HG03066 (cell line): Measurements from ENCODE around the gene PRSS38.

Experiments used
- ATAC-seq: cut with Tn5 transposase; IDR thresholded peaks from one replicate; pipeline ENCODE4 v1.9.1; 2021; ENCODE audit warnings: low read depth; ENCODE audit not compliant: unreplicated experiment

Gene PRSS38

GRCh38 chr1:227792216-227793078 lies 23.0 kb upstream of the PRSS38 start:
- no peak for ATAC-seq

- no peak for ATAC-seq
Observed at GRCh38 chr1:227793079-227793947, 22.2 kb upstream of the PRSS38 start.

GRCh38 chr1:227793948-227794816 lies 21.3 kb upstream of the PRSS38 start:
- no peak for ATAC-seq

DNA sequence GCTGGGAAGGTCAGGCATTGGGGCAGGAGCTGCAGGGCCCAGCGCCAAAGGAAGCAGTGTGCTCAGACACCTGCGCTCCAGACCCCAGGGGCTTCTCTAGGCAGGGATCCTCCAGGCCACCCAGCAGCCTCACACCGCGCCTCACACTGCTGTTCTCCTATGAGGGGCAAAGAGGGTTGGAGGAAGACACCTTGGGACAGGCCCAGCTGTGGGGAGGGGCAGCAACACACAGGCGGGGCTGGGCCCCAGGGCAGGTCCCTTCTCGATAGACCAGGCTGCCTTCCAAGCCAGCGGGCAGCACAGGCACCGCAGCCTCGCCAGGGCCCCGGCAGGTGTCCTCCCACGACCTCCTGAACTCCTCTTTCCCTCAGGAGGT lies 20.7 kb upstream of the PRSS38 start:
- ATAC-seq: no peak

DNA sequence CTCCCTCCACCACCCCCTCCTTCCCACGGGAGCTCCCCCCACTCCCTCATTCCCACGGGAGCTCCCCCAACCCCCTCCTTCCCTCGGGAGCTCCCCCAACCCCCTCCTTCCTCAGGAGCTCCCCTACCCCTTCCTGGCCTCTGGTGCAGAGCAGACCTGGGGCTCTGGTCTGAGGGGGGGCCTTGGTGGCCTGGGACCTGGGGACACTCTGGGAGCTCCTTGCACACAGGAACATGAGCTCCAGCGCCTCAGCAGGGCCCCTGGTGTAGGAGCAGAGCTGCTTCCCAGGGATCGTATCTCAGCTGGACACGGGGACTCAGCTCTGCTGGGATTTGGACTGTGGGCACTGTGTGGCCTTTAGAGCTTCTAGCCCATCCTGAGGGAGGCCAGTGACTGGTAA lies 19.7 kb upstream of the PRSS38 start:
- ATAC-seq: no peak

GRCh38 chr1:227796359-227796915 lies 19.0 kb upstream of the PRSS38 start:
- no peak for ATAC-seq

DNA sequence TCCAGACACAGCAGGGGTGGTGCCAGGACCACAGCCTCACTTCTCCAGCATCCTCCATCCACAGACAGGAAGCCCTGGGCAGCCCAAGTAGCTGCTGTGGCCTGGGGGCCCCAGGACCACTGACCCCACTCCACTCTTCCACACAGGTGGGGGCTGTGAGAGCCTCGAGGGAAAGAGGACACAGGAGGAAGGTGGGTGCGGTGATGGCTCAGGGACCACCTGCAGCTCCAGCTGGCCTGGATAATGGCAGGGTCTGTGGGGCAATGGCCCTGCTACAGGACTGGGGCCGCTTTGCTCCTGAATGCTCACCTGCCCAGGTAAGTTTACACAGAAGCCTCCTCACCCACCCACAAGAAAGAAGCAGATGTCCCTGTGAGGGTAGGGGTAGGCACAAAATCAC lies 18.3 kb upstream of the PRSS38 start:
- ATAC-seq: no peak

GRCh38 chr1:227797625-227798024 lies 17.9 kb upstream of the PRSS38 start:
- ATAC-seq: no peak

DNA sequence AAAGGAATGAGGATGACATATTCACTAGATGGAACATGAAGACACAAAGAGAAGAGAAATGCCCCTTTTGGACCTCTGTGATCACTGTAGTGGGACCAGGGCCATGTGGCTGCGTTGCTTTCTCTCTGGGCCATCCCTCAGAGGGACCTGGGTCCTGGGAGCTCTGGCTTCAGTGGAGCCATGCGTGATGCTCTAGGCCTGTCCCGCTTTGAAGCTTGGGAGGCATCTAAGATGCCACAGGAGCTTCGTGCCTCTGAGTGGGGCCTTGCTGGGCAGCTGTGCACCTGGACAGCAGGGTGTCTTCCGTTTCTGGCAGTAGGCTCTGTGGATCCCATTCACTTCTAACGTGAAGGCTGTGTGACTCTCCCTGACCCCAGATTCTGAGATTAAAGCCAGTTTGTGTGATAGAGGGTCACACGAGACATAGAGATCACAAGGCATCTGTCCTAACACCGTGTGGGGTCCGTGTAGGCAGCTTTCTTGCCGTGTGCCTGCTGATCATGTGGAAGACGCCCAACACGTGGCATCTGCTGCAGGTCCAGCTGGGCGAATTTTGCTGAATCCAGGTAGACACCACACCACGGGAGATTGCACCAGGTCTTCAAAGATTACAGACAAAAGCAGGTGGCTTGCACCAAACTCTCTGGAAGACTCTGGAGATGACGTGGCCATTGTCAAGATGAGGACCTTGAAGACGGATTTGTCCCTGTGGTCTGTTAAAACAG lies 17.2 kb upstream of the PRSS38 start:
- no peak for ATAC-seq

GRCh38 chr1:227799756-227800155 lies 15.7 kb upstream of the PRSS38 start:
- no peak for ATAC-seq

- ATAC-seq: no peak
Observed at GRCh38 chr1:227803933-227804332, 11.5 kb upstream of the PRSS38 start.

- no peak for ATAC-seq
Observed at GRCh38 chr1:227805606-227806197, 9.8 kb upstream of the PRSS38 start.

GRCh38 chr1:227808566-227808965 lies 6.9 kb upstream of the PRSS38 start:
- no peak for ATAC-seq

DNA sequence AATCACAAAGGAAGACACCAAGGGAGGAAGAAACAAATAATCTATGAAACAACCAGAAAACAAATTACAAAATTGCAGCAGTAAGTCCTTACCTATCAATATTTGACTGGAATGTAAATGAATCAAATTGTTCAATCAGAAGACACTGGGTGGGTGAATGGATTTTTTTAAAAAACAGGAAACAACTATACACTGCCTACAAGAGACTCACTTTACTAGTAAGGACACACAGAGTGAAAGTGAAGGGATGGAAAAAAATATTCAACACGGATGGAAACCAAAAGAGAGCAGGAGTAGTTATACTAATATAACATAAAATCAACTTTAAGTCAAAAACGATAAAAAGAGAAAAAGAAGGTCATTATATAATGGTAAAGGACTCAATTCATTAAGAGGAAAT lies 6.4 kb upstream of the PRSS38 start:
- no peak for ATAC-seq

DNA sequence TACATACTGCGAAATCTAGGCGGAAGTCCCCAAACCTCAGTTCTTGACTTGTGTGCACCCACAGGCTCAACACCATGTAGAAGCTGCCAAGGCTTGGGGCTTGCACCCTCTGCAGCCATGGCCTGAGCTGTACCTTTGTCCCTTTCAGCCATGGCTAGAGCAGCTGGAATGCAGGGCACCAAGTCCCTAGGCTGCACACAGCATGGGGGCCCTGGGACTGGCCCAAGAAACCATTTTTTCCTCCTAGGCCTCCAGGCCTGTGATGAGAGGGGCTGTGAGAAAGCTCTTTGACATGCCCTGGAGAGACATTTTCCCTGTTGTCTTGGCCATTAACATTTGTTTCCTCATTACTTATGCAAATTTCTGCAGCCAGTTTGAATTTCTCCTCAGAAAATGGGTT lies 1.5 kb upstream of the PRSS38 start:
- no peak for ATAC-seq

DNA sequence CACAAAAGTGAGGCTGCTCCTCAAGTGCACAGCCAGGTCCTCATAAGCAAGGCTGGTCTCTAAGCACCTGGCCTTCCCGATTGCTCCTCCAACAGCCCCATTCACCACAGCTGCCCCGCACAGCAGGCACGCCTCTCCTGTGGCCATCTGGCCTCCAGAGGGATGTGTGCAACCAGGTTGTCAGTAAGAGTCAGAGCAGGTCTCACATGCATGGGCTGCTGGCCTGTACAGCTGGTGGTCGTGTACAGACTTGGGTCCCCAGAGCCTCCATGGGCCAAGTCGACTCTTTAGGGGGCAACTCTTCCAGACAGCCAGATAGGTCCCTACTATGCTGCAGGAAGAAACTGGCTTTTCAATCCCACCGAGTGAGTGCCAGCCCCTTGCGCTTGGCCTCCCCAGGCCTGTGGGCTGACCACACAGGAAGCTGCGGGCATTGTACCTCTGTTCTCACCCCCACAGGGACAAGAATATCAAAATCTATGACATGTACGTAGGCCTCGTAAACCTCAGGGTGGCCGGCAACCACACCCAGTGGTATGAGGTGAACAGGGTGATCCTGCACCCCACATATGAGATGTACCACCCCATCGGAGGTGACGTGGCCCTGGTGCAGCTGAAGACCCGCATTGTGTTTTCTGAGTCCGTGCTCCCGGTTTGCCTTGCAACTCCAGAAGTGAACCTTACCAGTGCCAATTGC lies 1.4 kb downstream of the PRSS38 start:
- ATAC-seq: no peak

- ATAC-seq: no peak
Observed at GRCh38 chr1:227823537-227823936, 8.1 kb downstream of the PRSS38 start.

DNA sequence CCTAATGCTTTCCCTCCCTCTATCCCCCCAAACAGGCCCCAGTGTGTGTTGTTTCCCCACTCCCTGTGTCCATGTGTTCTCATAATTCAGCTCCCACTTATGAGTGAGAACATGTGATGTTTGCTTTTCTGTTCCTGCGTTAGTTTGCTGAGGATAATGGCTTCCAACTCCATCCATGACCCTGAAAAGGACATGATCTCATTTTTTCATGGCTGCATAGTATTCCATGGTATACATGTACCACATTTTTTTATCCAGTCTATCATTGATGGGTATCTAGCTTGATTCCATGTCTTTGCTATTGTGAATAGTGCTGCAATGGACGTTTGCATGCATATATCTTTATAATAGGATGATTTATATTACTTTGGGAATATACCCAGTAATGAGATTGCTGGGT lies 8.7 kb downstream of the PRSS38 start:
- ATAC-seq: no peak

DNA sequence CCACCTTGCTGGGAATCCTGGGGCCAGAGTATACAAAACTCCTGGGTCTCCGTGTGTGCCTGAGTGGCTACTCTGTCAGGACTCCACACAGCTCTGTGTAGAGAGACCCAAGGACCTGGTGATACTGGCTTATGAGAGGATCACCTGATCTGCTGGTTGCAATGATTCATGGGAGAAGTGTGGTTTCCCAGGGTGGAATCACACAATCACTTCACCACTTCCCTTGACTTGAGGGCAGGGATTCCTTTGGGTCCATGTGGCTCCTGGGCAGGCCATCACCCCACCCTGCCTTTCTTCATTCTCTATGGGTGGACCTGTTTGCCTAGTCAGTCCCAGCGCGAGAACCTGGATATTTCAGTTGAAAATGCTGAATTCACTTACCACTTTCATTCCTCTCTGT lies 13.3 kb downstream of the PRSS38 start:
- ATAC-seq: no peak
